GM12878 (cell line): ENCODE measurements around the gene NUDT16. TPM values are rescaled to one million over a fixed set of nuclear protein-coding genes. Genes with fewer than 3 reads are reported as not detected.

ENCODE experiments used
- ATAC-seq: fragments of 200-7000 bp; cut with Tn5 transposase; 3 replicates; pipeline ENCODE4 v1.9.1; 2020; ENCODE audit warnings: mild to moderate bottlenecking, moderate library complexity
- BruUV-seq: library from RNA; stranded (reverse); fragments of 400-500 nt; replicated peaks from 2 replicates; lab custom pipeline; 2021; lab: Mats Ljungman, UMichigan
- CTCF ChIA-PET: fragments of 300-600 bp; sonication (Branson Sonifier 250); formaldehyde crosslinking; extraction: SDS; loops from one replicate; lab custom pipeline; 2021; ENCODE audit warnings: inconsistent platforms; lab: Yijun Ruan, JAX
- POLR2A ChIA-PET: fragments of 350-600 bp; formaldehyde crosslinking; extraction: SDS; loops from one replicate; lab custom pipeline; 2021; ENCODE audit warnings: inconsistent platforms; lab: Charles Lee
- RAD21 ChIA-PET: fragments of 300-600 bp; sonication (Branson Sonifier 250); formaldehyde crosslinking; loops from one replicate; lab custom pipeline; 2023; ENCODE audit warnings: antibody characterized with exemption; ENCODE audit not compliant: unreplicated experiment; lab: Charles Lee
- SMC1A ChIA-PET: fragments of 300-600 bp; sonication (Branson Sonifier 250); formaldehyde crosslinking; loops from one replicate; lab custom pipeline; 2023; ENCODE audit not compliant: unreplicated experiment, uncharacterized antibody; lab: Charles Lee
- DNase-seq: peaks from one replicate; pipeline ENCODE4 v3.0.0-alpha.2; 2011; ENCODE audit warnings: low read depth, low spot score
- FAIRE-seq: peaks from 3 replicates; lab custom pipeline; 2011; peaks lifted over from hg19 to GRCh38; lab: Jason Lieb, UNC
- H2AFZ ChIP-seq: 2 replicates; pipeline ENCODE4 v1.6.0; 2011; ENCODE audit warnings: low read depth, low read length, control low read depth; ENCODE audit not compliant: control insufficient read depth
- H3K27ac ChIP-seq: 2 replicates; pipeline ENCODE4 v1.5.1; 2011; ENCODE audit warnings: control low read depth; ENCODE audit not compliant: control insufficient read depth, insufficient read depth
- H3K27me3 ChIP-seq, 2 experiments: replicated peaks in 1 of 2; 2 replicates each; pipeline versions ENCODE4 v1.6.0 to v1.6.1; 2011; ENCODE audit warnings: low read length in 1 of 2; ENCODE audit not compliant: control insufficient read depth in 2 of 2, insufficient read depth in 2 of 2
- H3K36me3 ChIP-seq, 2 experiments: 2 replicates each; pipeline ENCODE4 v1.5.1; 2011; ENCODE audit warnings: low read length in 1 of 2; ENCODE audit not compliant: control insufficient read depth in 2 of 2, insufficient read depth in 2 of 2
- H3K4me1 ChIP-seq: 2 replicates; pipeline ENCODE4 v1.6.1; 2011; ENCODE audit warnings: mild to moderate bottlenecking, low read length, moderate library complexity, mixed read lengths; ENCODE audit not compliant: control insufficient read depth, insufficient read depth
- H3K4me2 ChIP-seq: 2 replicates; pipeline ENCODE4 v1.6.0; 2011; ENCODE audit warnings: control low read depth; ENCODE audit not compliant: control insufficient read depth, insufficient read depth
- H3K4me3 ChIP-seq: fragments of 200-600 bp; sonication (generic); 2 replicates; pipeline ENCODE4 v1.5.1; 2016
- H3K79me2 ChIP-seq: 2 replicates; pipeline ENCODE4 v1.6.0; 2011; ENCODE audit warnings: low read length; ENCODE audit not compliant: control insufficient read depth, insufficient read depth
- H3K9ac ChIP-seq: 2 replicates; pipeline ENCODE4 v1.8.0; 2011; ENCODE audit warnings: low read length, control low read depth, mixed read lengths; ENCODE audit not compliant: control insufficient read depth, insufficient read depth
- H3K9me3 ChIP-seq: replicated peaks from 3 replicates; pipeline ENCODE4 v1.5.1; 2011; ENCODE audit warnings: mild to moderate bottlenecking, low read length; ENCODE audit not compliant: control insufficient read depth, insufficient read depth
- H4K20me1 ChIP-seq: 2 replicates; pipeline ENCODE4 v1.6.0; 2011; ENCODE audit not compliant: control insufficient read depth, insufficient read depth
- BACH1 ChIP-seq: fragments of 450-650 bp; IDR thresholded peaks from 2 replicates; pipeline ENCODE4 v1.6.1; 2017; ENCODE audit warnings: mild to moderate bottlenecking, borderline replicate concordance
- E2F4 ChIP-seq: IDR thresholded peaks from 2 replicates; pipeline ENCODE4 v1.6.1; 2012; ENCODE audit warnings: low read depth, low read length, improper control_type of control experiment
- EGR1 ChIP-seq, 2 experiments: IDR thresholded peaks; 1 replicate in 1 of 2; 2 replicates in 1 of 2; pipeline ENCODE4 v1.6.1; 2011 to 2012; ENCODE audit warnings: low read depth in 2 of 2, low read length in 2 of 2, borderline replicate concordance in 1 of 2, mild to moderate bottlenecking in 1 of 2, moderate library complexity in 1 of 2
- POLR2AphosphoS2 ChIP-seq: IDR thresholded peaks from 2 replicates; pipeline ENCODE4 v1.6.1; 2011; ENCODE audit warnings: low read depth, mild to moderate bottlenecking, low read length, improper control_type of control experiment, moderate library complexity
- SKIL ChIP-seq: fragments of 450-650 bp; IDR thresholded peaks from 2 replicates; pipeline ENCODE4 v1.6.1; 2017; ENCODE audit warnings: mild to moderate bottlenecking, low read depth, inconsistent platforms; ENCODE audit not compliant: poor library complexity, severe bottlenecking
- WRNIP1 ChIP-seq: IDR thresholded peaks from 2 replicates; pipeline ENCODE4 v1.6.1; 2011; ENCODE audit warnings: low read depth, low read length, improper control_type of control experiment, borderline replicate concordance
- ZBTB11 ChIP-seq: fragments of 450-650 bp; formaldehyde crosslinking; IDR thresholded peaks from 2 replicates; pipeline ENCODE4 v1.5.0; 2022; ENCODE audit warnings: mild to moderate bottlenecking, missing genetic modification characterization
- WGBS: methylation state at CpG from one replicate; pipeline ENCODE4 v1.1.6; 2016; ENCODE audit warnings: low lambda C conversion rate; ENCODE audit not compliant: insufficient replicate concordance, insufficient coverage; ENCODE audit errors: missing lambda C conversion rate; 5-methylcytosine and 5-hydroxymethylcytosine counted together
- in situ Hi-C: fragments of 300-500 bp; cut with MboI; formaldehyde crosslinking; loops from 9 replicates; pipeline ENCODE4 v1.14.3; 2018; ENCODE audit warnings: mixed read lengths
- intact Hi-C: fragments of 100-400 bp; cut with micrococcal nuclease; formaldehyde crosslinking; loops from one replicate; pipeline ENCODE4 v1.14.2; 2022; ENCODE audit not compliant: unreplicated experiment
- polyA plus RNA-seq, 11 experiments: library from polyadenylated mRNA; depleted of rRNA in 4 of 11; unstranded in 6 of 11; stranded (reverse) in 5 of 11; fragments of >200 nt; fragmentation: Nextera tagmentation in 4 of 11; fragmentation: Illumina TruSeq in 1 of 11; extraction: Ambion mirVana in 4 of 11; extraction: Trizol in 1 of 11; gene quantifications; 1 replicate in 1 of 11; 2 replicates in 10 of 11; pipeline versions ENCODE4 v1.2.1 to v1.2.3, GENCODE V29; 2011 to 2016; ENCODE audit warnings: inconsistent platforms in 2 of 11, missing spikeins in 2 of 11, low read depth in 1 of 11
- total RNA-seq, 4 experiments: library from RNA; depleted of rRNA in 3 of 4; stranded (reverse); fragments of >200 nt in 3 of 4; fragmentation: Illumina TruSeq in 1 of 4; extraction: Trizol in 1 of 4; gene quantifications; 2 replicates each; pipeline versions ENCODE4 v1.2.1 to v1.2.3, GENCODE V29; 2013 to 2021

Gene NUDT16
- total and polyA plus RNA-seq, 10 of the 15 experiments (the other 5 are each of a cell fraction or from before 2014, with no cell fraction given), result 1.4 to 16.6 (median 10.4) TPM

GRCh38 chr3:131371688-131372066, 9.9 kb upstream of the NUDT16 start:
- ATAC-seq, result no peak
- POLR2A ChIA-PET, result no interaction called here
- TF ChIP-seq ZBTB11, result no peak
- no peak for TF ChIP-seq BACH1
- no peak for TF ChIP-seq E2F4
- no peak for TF ChIP-seq EGR1 (IDR thresholded peaks at IDR 0.05; ENCODE audit: borderline replicate concordance in 1 of 2, low read depth in 2 of 2, low read length in 2 of 2)
- no peak for TF ChIP-seq WRNIP1
- no peak for TF ChIP-seq POLR2AphosphoS2
- TF ChIP-seq SKIL, result no peak
- TF ChIP-seq, all 136 proteins: peak for 0
- no peak overlapping the region for H3K4me3 ChIP-seq
- H3K9me3 ChIP-seq, result no peaks in the 10 kb centered on the region
- FAIRE-seq (no peak), DNase-seq (no peak)
- H3K9ac ChIP-seq, result no peak overlapping the region
- H3K27ac ChIP-seq, result no peak overlapping the region
- H4K20me1 ChIP-seq, result no peaks in the 10 kb centered on the region
- no peaks in the 10 kb centered on the region for H3K36me3 ChIP-seq
- intact Hi-C loops, result no loop called here
- ChIA-PET CTCF (interaction anchor here (1.4 kb wide), 1 partner anchor 15 kb away, joined by 3 read pairs; no protein-coding TSS in a partner anchor), RAD21 (no interaction called here), SMC1A (no interaction called here)
- H3K27me3 ChIP-seq, result no peaks in the 10 kb centered on the region
- no peak overlapping the region for H2AFZ ChIP-seq
- H3K79me2 ChIP-seq, result no peaks in the 10 kb centered on the region
- in situ Hi-C loops, result no loop called here
- no peak overlapping the region for H3K4me2 ChIP-seq
- no TSS peak for BruUV-seq
- H3K4me1 ChIP-seq, result no peaks in the 10 kb centered on the region
- WGBS, result 91% methylated on average over 2 of the region's 2 CpGs
